Glomerular endothelial cell (primary cell): ENCODE measurements around the gene ZNF805. TPM values are rescaled to one million over a fixed set of nuclear protein-coding genes. Genes with fewer than 3 reads are reported as not detected.

ENCODE experiments used
- total RNA-seq: library from RNA; depleted of rRNA; stranded (reverse); fragments of >200 nt; gene quantifications from 2 replicates; pipeline ENCODE4 v1.2.3, GENCODE V29; 2015

ZNF805 gene
- total RNA-seq, 1 donor from 2014 or later = 15.3 TPM

Other genes with a start within 250 kb of the ZNF805 start
- not detected in 2 replicates for gene USP29, start 120.6 kb upstream of the ZNF805 start, total RNA-seq
- gene ZIM3, start 95.4 kb upstream of the ZNF805 start, total RNA-seq = not detected in 2 replicates
- gene DUXA, start 73.1 kb upstream of the ZNF805 start, total RNA-seq = not detected in 2 replicates
- gene ZNF264, start 49.1 kb upstream of the ZNF805 start, total RNA-seq = 19.7 and 31.3 TPM in 2 replicates
- gene AURKC, start 9.6 kb upstream of the ZNF805 start, total RNA-seq = 0.58 TPM in 1 of 2 replicates, not detected in the other
- gene ZNF460, start 39.9 kb downstream of the ZNF805 start, total RNA-seq = 37.5 and 57.5 TPM in 2 replicates
- gene ZNF543, start 79.8 kb downstream of the ZNF805 start, total RNA-seq = 6.2 and 8.3 TPM in 2 replicates
- gene ZNF304, start 110.6 kb downstream of the ZNF805 start, total RNA-seq = 6.3 and 7.2 TPM in 2 replicates
- gene TRAPPC2B, start 122.9 kb downstream of the ZNF805 start, total RNA-seq = 23.5 and 24.6 TPM in 2 replicates
- gene ZNF547, start 122.9 kb downstream of the ZNF805 start, total RNA-seq = 2.3 and 6.1 TPM in 2 replicates
- gene ZNF548, start 149.2 kb downstream of the ZNF805 start, total RNA-seq = 9.9 and 13.8 TPM in 2 replicates
- gene ZNF17, start 170.5 kb downstream of the ZNF805 start, total RNA-seq = 3.0 and 5.1 TPM in 2 replicates
- 7.5 and 8.0 TPM in 2 replicates for gene ZNF749, start 194.7 kb downstream of the ZNF805 start, total RNA-seq
- 0.39 and 0.76 TPM in 2 replicates for gene VN1R1, start 216.5 kb downstream of the ZNF805 start, total RNA-seq
- 11.3 and 13.4 TPM in 2 replicates for gene ZNF772, start 236.9 kb downstream of the ZNF805 start, total RNA-seq
- gene ZNF419, start 247.1 kb downstream of the ZNF805 start, total RNA-seq = 4.1 and 7.9 TPM in 2 replicates